ENCODE measurements around the gene NSMCE1.

Gene NSMCE1

DNA sequence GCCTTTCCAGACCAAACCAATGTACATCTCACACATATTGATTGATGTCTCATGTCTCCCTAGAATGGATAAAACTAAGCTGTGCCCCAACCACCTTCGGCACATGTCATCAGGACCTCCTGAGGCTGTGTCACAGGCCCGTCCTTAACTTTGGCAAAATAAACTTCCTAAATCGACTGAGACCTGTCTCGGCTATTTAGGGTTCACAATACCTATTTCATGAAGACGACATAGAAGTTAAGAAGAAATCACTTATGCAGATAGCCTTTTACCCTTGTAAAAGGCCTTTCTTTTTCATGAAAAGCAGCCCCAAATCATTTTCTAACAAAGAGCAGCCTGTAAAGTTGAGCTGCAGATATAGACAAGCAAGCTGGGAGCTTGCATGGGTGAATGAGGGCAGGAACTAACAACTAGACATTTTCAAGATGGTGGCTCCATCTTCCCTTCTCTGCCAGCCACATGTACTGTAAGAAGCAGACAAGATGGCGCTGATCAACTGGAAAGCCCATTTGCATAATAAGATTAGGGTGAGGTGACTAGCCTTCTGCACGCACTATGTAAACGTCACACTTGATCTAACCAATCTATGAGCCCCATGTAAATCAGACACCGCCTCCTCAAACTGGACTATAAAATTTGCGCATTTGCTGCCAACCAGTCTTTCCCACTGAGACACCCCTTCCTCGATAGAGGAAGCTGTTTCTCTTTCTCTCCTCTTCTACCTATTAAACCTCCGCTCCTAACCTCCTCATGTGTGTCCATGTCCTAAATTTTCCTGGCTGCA, 69.9 kb downstream of the NSMCE1 start:
- no peak overlapping the region for H3K4me3 ChIP-seq (ENCODE audit: low read depth, low read length)
- H3K9ac ChIP-seq (ENCODE audit: low read depth, low read length): no peak overlapping the region
- H3K27ac ChIP-seq (ENCODE audit: low read depth, low read length): no peak overlapping the region
- H3K27me3 ChIP-seq (ENCODE audit: control insufficient read depth, insufficient read depth, low read length): no peaks in the 10 kb centered on the region
- H3K4me1 ChIP-seq (ENCODE audit: control insufficient read depth, insufficient read depth, low read length): peaks cover 4% of the 10 kb centered on the region; the same call in 1 of the 2 replicates
- H3K36me3 ChIP-seq (ENCODE audit: control insufficient read depth, insufficient read depth, low read length): no peaks in the 10 kb centered on the region
- no peaks in the 10 kb centered on the region for H3K9me3 ChIP-seq (ENCODE audit: control insufficient read depth, insufficient read depth, low read length)

DNA sequence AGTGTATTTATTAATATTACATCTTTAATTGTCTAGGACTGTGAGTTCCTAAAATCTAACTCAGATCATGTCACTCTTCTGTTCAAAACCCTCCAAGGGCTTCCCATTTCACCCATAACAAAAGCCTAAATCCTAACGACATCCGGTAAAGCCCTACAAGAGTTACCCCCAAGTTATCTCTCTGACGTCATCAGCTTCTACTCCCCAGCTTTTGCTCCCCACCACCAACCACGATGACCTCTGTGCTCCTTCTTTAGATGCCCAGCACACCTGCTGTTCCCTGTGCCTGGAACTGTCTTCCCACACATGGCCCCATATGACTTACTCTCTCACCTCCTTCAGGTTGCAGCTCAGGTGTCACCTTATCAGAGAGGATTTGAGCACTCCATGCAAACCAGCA, 71.6 kb downstream of the NSMCE1 start:
- H3K27me3 ChIP-seq (ENCODE audit: control insufficient read depth, insufficient read depth, low read length): no peaks in the 10 kb centered on the region
- H3K9ac ChIP-seq (ENCODE audit: low read depth, low read length): no peak overlapping the region
- no peak overlapping the region for H3K4me3 ChIP-seq (ENCODE audit: low read depth, low read length)
- no peaks in the 10 kb centered on the region for H3K9me3 ChIP-seq (ENCODE audit: control insufficient read depth, insufficient read depth, low read length)
- H3K4me1 ChIP-seq (ENCODE audit: control insufficient read depth, insufficient read depth, low read length): no peaks in the 10 kb centered on the region
- no peak overlapping the region for H3K27ac ChIP-seq (ENCODE audit: low read depth, low read length)
- no peaks in the 10 kb centered on the region for H3K36me3 ChIP-seq (ENCODE audit: control insufficient read depth, insufficient read depth, low read length)

DNA sequence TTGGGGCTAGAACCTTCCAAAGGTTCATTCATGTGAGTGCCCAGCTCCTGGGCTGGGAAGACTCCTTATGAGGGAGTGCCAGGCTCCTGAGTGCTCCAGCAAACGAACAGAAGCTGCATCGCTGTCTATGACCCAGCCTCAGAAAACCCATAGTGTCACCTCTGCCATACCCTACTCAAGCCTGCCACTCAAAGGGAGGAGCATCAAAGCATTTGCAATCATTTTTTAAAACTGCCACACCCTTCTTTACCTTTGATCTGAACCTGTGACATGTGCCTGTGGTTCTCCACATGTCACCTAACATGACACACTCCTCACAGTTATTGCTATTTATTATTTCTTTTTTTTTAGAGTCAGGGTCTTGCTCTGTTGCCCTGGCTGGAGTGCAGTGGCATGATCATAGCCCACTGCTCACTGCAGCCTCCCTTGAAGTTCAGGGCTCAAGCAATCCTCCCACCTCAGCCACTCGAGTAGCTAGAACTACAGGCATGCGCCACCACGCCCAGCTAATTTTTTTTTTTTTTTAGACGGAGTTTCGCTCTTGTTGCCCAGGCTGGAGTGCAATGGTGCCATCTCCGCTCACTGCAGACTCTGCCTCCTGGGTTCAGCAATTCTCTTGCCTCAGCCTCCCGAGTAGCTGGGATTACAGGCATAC, 72.5 kb downstream of the NSMCE1 start:
- Histone ChIP-seq H3K4me1 (ENCODE audit: control insufficient read depth, insufficient read depth, low read length) (no peaks in the 10 kb centered on the region), H3K9me3 (ENCODE audit: control insufficient read depth, insufficient read depth, low read length) (no peaks in the 10 kb centered on the region), H3K27ac (ENCODE audit: low read depth, low read length) (no peak overlapping the region), H3K9ac (ENCODE audit: low read depth, low read length) (no peak overlapping the region), H3K27me3 (ENCODE audit: control insufficient read depth, insufficient read depth, low read length) (no peaks in the 10 kb centered on the region), H3K36me3 (ENCODE audit: control insufficient read depth, insufficient read depth, low read length) (no peaks in the 10 kb centered on the region), H3K4me3 (ENCODE audit: low read depth, low read length) (no peak overlapping the region)

DNA sequence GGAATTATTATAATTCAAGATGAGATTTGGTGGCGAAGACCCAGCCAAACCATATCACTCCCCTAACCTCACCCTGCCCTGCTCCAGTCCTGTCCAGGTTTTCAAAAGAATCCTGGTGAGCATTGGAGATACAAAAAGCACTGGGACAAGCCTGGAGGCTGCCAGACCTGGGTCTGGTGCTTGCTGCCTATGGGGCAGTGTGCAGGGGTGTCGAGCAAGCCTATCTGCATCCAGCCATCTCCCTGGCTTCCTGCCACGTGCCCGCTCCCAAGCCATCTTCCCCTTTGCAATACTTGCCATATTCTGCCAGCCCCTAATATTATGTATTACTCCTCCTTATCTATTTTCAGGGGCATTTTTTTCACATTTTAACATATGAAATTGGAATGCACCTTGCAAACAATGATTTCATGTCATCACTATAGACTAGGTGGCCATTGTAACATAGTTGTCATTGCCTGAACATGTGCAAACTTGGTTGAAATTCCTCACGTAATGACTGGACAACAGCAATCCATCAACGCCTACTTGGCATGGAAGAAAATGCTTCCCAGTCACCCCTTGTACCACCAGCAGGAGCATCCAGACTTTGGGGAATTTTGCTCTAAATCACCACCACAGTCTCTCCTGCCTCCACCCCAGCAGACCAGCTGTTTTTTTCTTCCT, 73.4 kb downstream of the NSMCE1 start:
- Histone ChIP-seq H3K27ac (ENCODE audit: low read depth, low read length) (no peak overlapping the region), H3K27me3 (ENCODE audit: control insufficient read depth, insufficient read depth, low read length) (no peaks in the 10 kb centered on the region), H3K4me1 (ENCODE audit: control insufficient read depth, insufficient read depth, low read length) (no peaks in the 10 kb centered on the region), H3K9me3 (ENCODE audit: control insufficient read depth, insufficient read depth, low read length) (no peaks in the 10 kb centered on the region), H3K4me3 (ENCODE audit: low read depth, low read length) (no peak overlapping the region), H3K36me3 (ENCODE audit: control insufficient read depth, insufficient read depth, low read length) (no peaks in the 10 kb centered on the region), H3K9ac (ENCODE audit: low read depth, low read length) (no peak overlapping the region)

DNA sequence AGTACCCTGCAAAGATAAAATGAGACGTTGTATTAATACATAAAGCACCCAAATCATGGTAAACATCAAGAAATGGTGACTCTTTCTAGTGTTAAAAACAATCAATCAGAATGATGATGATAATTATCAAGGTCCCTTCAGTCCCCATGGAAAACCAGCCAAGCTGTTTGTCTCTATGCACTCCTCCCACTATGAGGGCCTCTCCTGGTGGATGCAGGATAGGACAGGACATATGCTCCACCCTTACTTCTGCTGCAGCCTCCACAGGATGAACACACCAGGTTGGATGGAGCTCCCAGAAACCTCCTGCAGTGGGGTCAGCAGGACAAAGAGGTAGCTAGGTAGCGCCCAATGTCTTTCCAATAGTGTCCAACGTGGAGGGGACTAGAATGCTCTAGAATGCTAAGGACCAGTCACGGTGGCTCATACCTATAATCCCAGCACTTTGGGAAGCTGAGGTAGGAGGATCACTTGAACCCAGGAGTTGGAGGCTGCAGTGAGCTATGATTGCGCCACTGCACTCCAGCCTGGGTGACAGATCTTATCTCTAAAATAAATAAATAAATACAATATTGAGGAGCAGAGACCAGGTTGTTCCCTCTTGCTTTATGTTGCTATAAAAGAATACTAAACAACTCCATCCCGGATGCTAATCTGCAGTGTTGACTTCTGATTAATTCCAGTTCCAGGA, 75.1 kb downstream of the NSMCE1 start:
- H3K9ac ChIP-seq (ENCODE audit: low read depth, low read length): no peak overlapping the region
- no peaks in the 10 kb centered on the region for H3K4me1 ChIP-seq (ENCODE audit: control insufficient read depth, insufficient read depth, low read length)
- no peak overlapping the region for H3K4me3 ChIP-seq (ENCODE audit: low read depth, low read length)
- H3K36me3 ChIP-seq (ENCODE audit: control insufficient read depth, insufficient read depth, low read length): no peaks in the 10 kb centered on the region
- no peaks in the 10 kb centered on the region for H3K9me3 ChIP-seq (ENCODE audit: control insufficient read depth, insufficient read depth, low read length)
- H3K27me3 ChIP-seq (ENCODE audit: control insufficient read depth, insufficient read depth, low read length): no peaks in the 10 kb centered on the region
- H3K27ac ChIP-seq (ENCODE audit: low read depth, low read length): no peak overlapping the region

DNA sequence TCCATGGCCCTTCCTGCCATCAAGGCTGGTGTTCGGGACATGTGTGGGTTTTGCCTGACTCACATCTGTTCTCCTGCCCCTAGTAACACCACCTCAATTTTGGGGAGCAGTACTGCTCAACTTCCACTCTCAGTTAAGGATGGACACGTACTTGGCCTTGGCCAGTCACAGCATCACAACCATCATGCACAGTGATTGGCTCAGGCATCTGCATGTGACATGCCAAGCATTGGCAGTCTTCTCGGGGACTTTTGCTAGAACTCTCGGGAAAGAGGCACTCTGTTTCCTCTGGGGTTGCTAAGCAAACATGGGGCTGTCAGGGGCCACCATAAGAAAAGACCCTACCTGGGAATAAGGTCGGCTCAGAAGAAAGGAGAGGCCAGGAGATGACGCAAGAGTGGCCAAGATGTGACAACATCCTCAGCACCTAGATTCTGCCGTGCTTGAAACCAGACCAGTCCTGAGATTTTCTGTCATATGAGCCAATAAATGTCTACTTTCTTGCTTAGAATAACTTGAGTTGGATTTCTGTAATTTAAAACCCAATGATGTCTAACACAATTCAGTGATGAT, 77.1 kb downstream of the NSMCE1 start:
- Histone ChIP-seq H3K27me3 (ENCODE audit: control insufficient read depth, insufficient read depth, low read length) (no peaks in the 10 kb centered on the region), H3K27ac (ENCODE audit: low read depth, low read length) (no peak overlapping the region), H3K36me3 (ENCODE audit: control insufficient read depth, insufficient read depth, low read length) (no peaks in the 10 kb centered on the region), H3K9ac (ENCODE audit: low read depth, low read length) (no peak overlapping the region), H3K4me3 (ENCODE audit: low read depth, low read length) (no peak overlapping the region), H3K4me1 (ENCODE audit: control insufficient read depth, insufficient read depth, low read length) (no peaks in the 10 kb centered on the region), H3K9me3 (ENCODE audit: control insufficient read depth, insufficient read depth, low read length) (no peaks in the 10 kb centered on the region)

DNA sequence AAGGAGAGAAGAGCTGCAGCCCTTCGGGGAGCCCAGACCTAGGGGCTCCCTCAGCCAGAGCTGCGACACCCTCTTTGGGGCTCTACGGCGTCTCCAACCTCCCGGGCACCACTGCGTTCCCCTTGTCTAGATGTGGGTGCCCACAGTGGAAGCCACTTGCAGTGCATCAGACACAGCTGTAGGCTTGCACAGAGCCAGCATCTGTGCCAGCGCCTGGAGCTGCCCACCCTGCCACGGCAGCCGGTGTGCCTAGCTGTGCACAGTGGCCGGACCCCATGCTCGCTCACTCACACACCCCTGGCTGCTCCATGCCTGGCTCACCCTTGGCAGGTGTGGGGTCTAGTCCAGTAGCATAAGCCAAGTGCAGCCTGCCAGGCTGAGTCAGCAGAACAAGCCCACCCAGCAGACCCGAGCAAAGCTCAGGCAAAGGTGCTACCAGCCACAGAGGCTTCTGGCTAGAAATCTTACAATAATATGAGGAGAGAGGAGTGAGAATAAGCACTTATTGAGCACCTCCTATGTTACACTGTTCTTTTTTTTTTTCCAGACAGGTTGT, 78.2 kb downstream of the NSMCE1 start:
- Histone ChIP-seq H3K9me3 (ENCODE audit: control insufficient read depth, insufficient read depth, low read length) (no peaks in the 10 kb centered on the region), H3K27me3 (ENCODE audit: control insufficient read depth, insufficient read depth, low read length) (no peaks in the 10 kb centered on the region), H3K4me1 (ENCODE audit: control insufficient read depth, insufficient read depth, low read length) (no peaks in the 10 kb centered on the region), H3K36me3 (ENCODE audit: control insufficient read depth, insufficient read depth, low read length) (no peaks in the 10 kb centered on the region), H3K9ac (ENCODE audit: low read depth, low read length) (no peak overlapping the region), H3K27ac (ENCODE audit: low read depth, low read length) (no peak overlapping the region), H3K4me3 (ENCODE audit: low read depth, low read length) (no peak overlapping the region)

DNA sequence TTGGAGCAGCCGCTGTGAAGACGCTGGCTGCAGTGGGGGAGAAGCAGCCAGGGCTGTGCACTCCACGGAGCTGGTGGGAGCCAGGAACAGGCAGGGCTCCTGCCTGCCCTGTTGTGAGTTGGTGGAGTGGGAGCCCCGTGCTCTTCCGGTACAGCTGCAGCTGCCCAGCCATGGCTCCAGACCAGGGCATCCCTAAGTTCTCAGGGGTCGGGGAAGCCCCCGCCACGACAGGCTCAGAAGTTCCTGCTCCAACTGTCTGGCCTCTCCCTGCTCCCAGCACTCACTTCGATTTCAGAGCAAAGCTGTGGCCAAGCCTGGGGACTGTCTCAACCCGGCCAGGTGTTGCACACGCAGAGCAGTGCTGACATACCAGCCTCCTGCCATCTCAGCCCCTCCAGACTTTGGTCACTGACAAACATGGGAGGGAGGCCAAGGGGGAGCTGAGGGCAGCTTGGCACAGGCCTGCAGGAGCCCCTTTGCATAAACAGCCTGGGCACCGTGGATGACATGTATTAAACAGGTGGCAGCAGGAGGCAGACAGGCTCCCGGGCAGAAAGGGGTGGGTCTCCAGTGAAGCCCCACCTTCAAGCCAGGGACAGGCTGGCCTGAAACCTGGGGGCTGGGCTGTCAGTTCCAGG, 79.1 kb downstream of the NSMCE1 start:
- Histone ChIP-seq H3K4me3 (ENCODE audit: low read depth, low read length) (no peak overlapping the region), H3K27me3 (ENCODE audit: control insufficient read depth, insufficient read depth, low read length) (no peaks in the 10 kb centered on the region), H3K9ac (ENCODE audit: low read depth, low read length) (no peak overlapping the region), H3K27ac (ENCODE audit: low read depth, low read length) (no peak overlapping the region), H3K36me3 (ENCODE audit: control insufficient read depth, insufficient read depth, low read length) (no peaks in the 10 kb centered on the region), H3K9me3 (ENCODE audit: control insufficient read depth, insufficient read depth, low read length) (no peaks in the 10 kb centered on the region), H3K4me1 (ENCODE audit: control insufficient read depth, insufficient read depth, low read length) (no peaks in the 10 kb centered on the region)

DNA sequence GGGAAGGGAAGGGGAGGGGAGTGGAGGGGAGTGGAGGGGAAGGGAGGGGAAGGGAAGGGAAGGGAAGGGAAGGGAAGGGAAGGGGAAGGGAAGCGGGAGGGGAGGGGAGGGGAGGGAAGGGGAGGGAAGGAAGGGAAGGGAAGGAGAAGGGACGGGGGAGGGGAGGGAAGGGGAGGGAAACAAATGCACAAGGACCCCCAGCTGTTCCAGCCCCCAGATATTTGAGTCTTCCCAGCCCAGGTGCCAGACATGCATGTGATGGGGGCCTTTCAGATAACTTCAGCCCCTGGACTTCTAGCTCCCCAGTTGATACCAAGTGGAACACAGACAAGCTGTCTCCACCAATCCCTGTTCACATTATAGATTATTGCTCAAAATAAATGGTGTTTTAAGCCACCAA, 79.9 kb downstream of the NSMCE1 start:
- Histone ChIP-seq H3K9me3 (ENCODE audit: control insufficient read depth, insufficient read depth, low read length) (no peaks in the 10 kb centered on the region), H3K4me3 (ENCODE audit: low read depth, low read length) (no peak overlapping the region), H3K9ac (ENCODE audit: low read depth, low read length) (no peak overlapping the region), H3K27ac (ENCODE audit: low read depth, low read length) (no peak overlapping the region), H3K27me3 (ENCODE audit: control insufficient read depth, insufficient read depth, low read length) (no peaks in the 10 kb centered on the region), H3K4me1 (ENCODE audit: control insufficient read depth, insufficient read depth, low read length) (no peaks in the 10 kb centered on the region), H3K36me3 (ENCODE audit: control insufficient read depth, insufficient read depth, low read length) (no peaks in the 10 kb centered on the region)

DNA sequence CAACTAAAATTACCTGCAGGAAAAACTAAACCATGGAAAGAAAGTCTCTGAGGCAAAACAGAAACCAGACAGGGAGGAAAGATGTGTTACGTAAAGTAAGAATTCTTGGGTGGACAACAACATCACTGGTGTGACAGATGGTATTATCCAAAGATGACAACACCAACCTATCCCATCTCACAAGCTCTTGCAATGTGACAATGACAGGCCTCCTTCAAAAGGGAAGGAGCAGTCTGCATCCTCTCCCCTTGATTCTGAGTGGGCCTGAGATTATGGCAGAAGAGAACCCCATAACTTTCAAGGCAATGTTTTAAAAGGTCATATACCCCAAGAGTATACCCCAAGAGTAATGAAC, 82.8 kb downstream of the NSMCE1 start:
- H3K27me3 ChIP-seq (ENCODE audit: control insufficient read depth, insufficient read depth, low read length): no peaks in the 10 kb centered on the region
- no peak overlapping the region for H3K4me3 ChIP-seq (ENCODE audit: low read depth, low read length)
- no peaks in the 10 kb centered on the region for H3K9me3 ChIP-seq (ENCODE audit: control insufficient read depth, insufficient read depth, low read length)
- H3K36me3 ChIP-seq (ENCODE audit: control insufficient read depth, insufficient read depth, low read length): no peaks in the 10 kb centered on the region
- no peak overlapping the region for H3K27ac ChIP-seq (ENCODE audit: low read depth, low read length)
- no peak overlapping the region for H3K9ac ChIP-seq (ENCODE audit: low read depth, low read length)
- H3K4me1 ChIP-seq (ENCODE audit: control insufficient read depth, insufficient read depth, low read length): no peaks in the 10 kb centered on the region
